ENCODE results near the gene KLF6.

KLF6 gene

DNA sequence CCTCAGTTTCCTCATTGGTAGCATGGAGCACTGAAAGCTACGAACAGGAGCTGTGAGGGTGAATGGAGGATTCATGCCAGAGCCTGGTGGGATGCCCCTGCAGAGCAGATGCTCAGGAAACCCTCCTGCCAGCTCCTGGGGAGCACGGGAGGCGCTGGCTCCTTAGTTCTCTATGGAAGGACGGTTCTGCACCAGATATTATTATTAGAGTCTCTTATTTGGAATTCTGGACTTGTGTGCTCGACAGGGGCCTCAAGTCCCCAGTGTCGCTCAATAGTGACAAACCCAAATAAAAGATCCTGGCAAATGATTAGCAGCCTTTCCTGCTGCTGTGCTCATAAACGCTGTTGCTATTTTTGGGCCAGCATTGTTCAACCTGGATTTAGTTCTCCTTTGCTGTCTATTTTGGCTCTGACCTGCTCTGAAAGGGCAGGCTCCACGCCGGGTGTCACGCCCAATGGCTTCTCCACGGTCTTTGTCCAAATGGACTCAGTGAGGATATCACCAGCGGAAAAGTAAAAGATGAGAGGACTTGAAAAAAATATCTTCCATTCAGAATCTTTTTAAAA lies 23.0 kb upstream of the KLF6 start:
- Histone ChIP-seq H3K27ac (ENCODE audit: extremely low read depth, low read depth, low read length) (no peak overlapping the region), H3K4me1 (ENCODE audit: control insufficient read depth, insufficient read depth, low read length) (peaks cover 9% of the 10 kb centered on the region), H3K36me3 (ENCODE audit: control insufficient read depth in 2 of 2, insufficient read depth in 1 of 2, low read length in 2 of 2) (no peaks in the 10 kb centered on the region), H3K9me3 (ENCODE audit: control insufficient read depth, insufficient read depth, low read depth, low read length) (no peaks in the 10 kb centered on the region), H3K4me3 (ENCODE audit: low read depth, low read length) (no peak overlapping the region)
- CTCF ChIA-PET, result no interaction called here
- POLR2A ChIA-PET, result interaction anchor here (1.1 to 4.2 kb wide), 2 partner anchors 23 to 44 kb away, joined by 3 to 30 read pairs; partner anchors contain the start of gene KLF6
- TF ChIP-seq, protein P1, sequence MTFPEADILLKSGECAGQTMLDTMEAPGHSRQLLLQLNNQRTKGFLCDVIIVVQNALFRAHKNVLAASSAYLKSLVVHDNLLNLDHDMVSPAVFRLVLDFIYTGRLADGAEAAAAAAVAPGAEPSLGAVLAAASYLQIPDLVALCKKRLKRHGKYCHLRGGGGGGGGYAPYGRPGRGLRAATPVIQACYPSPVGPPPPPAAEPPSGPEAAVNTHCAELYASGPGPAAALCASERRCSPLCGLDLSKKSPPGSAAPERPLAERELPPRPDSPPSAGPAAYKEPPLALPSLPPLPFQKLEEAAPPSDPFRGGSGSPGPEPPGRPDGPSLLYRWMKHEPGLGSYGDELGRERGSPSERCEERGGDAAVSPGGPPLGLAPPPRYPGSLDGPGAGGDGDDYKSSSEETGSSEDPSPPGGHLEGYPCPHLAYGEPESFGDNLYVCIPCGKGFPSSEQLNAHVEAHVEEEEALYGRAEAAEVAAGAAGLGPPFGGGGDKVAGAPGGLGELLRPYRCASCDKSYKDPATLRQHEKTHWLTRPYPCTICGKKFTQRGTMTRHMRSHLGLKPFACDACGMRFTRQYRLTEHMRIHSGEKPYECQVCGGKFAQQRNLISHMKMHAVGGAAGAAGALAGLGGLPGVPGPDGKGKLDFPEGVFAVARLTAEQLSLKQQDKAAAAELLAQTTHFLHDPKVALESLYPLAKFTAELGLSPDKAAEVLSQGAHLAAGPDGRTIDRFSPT (tag by site-specific recombination; IDR thresholded peaks at IDR 0.05), result no peak
- TF ChIP-seq GLIS1 (tag by site-specific recombination; IDR thresholded peaks at IDR 0.05), result no peak
- TF ChIP-seq ZNF133 (tag by site-specific recombination; IDR thresholded peaks at IDR 0.05), result no peak
- no peak for TF ChIP-seq ZNF324 (tag by site-specific recombination; IDR thresholded peaks at IDR 0.05)
- no peak for TF ChIP-seq RBAK (tag by site-specific recombination; IDR thresholded peaks at IDR 0.05)

DNA sequence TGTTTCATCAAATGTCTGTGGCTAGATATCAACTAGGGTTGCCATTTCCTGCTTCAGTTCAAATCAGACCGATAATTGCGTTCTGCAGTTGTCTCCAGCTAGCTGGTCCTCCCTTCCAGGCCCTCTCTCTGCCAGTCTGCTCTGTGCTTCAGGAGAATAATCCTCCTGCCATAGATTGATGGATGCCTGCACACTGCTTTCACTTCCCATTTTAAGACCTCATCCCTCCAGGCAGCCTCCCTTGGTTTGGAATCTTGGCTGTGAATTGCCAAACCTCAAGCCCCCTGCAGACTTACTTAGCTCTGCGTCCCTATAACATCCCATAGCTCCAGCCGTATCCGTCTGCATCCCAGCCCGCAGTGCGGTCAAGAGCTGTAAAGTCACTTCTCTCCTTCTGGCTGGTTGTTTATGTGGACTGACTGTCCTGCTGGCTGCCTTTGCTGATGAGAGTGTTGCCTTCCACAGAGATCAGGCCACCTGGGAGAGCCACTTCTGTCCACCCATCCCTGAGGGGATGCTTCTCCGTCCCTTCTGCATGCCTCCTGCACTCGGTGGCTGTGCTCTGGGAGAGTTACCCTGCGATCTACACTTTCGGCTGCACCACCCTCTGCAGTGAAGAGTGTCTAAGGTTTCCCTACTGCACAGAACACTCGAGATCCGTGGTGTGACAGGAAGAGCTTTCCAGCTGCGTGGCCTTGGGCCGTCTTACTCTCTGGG lies 22.4 kb upstream of the KLF6 start:
- Histone ChIP-seq H3K4me1 (ENCODE audit: control insufficient read depth, insufficient read depth, low read length) (peaks cover 9% of the 10 kb centered on the region), H3K4me3 (ENCODE audit: low read depth, low read length) (no peak overlapping the region), H3K27ac (ENCODE audit: extremely low read depth, low read depth, low read length) (no peak overlapping the region), H3K9me3 (ENCODE audit: control insufficient read depth, insufficient read depth, low read depth, low read length) (no peaks in the 10 kb centered on the region), H3K36me3 (ENCODE audit: control insufficient read depth in 2 of 2, insufficient read depth in 1 of 2, low read length in 2 of 2) (no peaks in the 10 kb centered on the region)
- TF ChIP-seq SALL2 (tag by site-specific recombination; IDR thresholded peaks at IDR 0.05; ENCODE audit: borderline replicate concordance) (no peak), ZNF670 (tag by site-specific recombination; IDR thresholded peaks at IDR 0.05; ENCODE audit: low read depth) (no peak), ZNF580 (tag by site-specific recombination; IDR thresholded peaks at IDR 0.05) (no peak), ZNF394 (tag by site-specific recombination; IDR thresholded peaks at IDR 0.05; ENCODE audit: borderline replicate concordance) (no peak), ZBTB49 (tag by site-specific recombination; IDR thresholded peaks at IDR 0.05; ENCODE audit: low read depth) (no peak), KLF7 (tag by site-specific recombination; IDR thresholded peaks at IDR 0.05; ENCODE audit: borderline replicate concordance) (no peak), ZNF16 (tag by site-specific recombination; IDR thresholded peaks at IDR 0.05; ENCODE audit: low read depth) (no peak), PRDM1 (tag by site-specific recombination; IDR thresholded peaks at IDR 0.05) (no peak)
- ChIA-PET CTCF (no interaction called here), POLR2A (interaction anchor here (1.1 to 4.2 kb wide), 2 partner anchors 23 to 45 kb away, joined by 3 to 30 read pairs; partner anchors contain the start of gene KLF6)

DNA sequence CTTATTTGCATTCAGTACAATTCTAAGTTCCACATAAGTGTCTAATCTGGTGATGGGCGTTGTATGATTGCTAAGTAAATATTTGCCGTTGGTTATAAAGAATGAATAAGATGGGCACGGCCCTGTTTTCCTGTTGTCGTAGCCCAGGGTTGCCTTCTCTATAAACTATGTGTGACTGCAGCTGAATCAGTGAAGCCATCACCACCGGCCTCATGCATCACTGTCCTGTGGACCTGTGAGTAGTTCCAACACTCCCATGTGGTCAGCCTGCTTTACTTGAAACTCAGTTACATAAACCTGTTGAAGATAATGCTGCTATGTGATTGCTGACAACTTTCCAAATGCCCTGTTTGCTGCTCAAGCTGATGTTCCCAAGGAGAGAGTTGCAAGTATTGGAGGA lies 21.6 kb upstream of the KLF6 start:
- Histone ChIP-seq H3K4me1 (ENCODE audit: control insufficient read depth, insufficient read depth, low read length) (peaks cover 9% of the 10 kb centered on the region), H3K36me3 (ENCODE audit: control insufficient read depth in 2 of 2, insufficient read depth in 1 of 2, low read length in 2 of 2) (no peaks in the 10 kb centered on the region), H3K4me3 (ENCODE audit: low read depth, low read length) (no peak overlapping the region), H3K27ac (ENCODE audit: extremely low read depth, low read depth, low read length) (no peak overlapping the region), H3K9me3 (ENCODE audit: control insufficient read depth, insufficient read depth, low read depth, low read length) (no peaks in the 10 kb centered on the region)
- POLR2A ChIA-PET, result interaction anchor here (1.1 to 4.2 kb wide), 2 partner anchors 22 to 46 kb away, joined by 3 to 30 read pairs; partner anchors contain the start of gene KLF6
- CTCF ChIA-PET, result no interaction called here
- TF ChIP-seq ZNF768 (tag by site-specific recombination; IDR thresholded peaks at IDR 0.05), result no peak
- no peak for TF ChIP-seq SCRT1 (tag by site-specific recombination; IDR thresholded peaks at IDR 0.05; ENCODE audit: borderline replicate concordance)
- TF ChIP-seq, protein P2, sequence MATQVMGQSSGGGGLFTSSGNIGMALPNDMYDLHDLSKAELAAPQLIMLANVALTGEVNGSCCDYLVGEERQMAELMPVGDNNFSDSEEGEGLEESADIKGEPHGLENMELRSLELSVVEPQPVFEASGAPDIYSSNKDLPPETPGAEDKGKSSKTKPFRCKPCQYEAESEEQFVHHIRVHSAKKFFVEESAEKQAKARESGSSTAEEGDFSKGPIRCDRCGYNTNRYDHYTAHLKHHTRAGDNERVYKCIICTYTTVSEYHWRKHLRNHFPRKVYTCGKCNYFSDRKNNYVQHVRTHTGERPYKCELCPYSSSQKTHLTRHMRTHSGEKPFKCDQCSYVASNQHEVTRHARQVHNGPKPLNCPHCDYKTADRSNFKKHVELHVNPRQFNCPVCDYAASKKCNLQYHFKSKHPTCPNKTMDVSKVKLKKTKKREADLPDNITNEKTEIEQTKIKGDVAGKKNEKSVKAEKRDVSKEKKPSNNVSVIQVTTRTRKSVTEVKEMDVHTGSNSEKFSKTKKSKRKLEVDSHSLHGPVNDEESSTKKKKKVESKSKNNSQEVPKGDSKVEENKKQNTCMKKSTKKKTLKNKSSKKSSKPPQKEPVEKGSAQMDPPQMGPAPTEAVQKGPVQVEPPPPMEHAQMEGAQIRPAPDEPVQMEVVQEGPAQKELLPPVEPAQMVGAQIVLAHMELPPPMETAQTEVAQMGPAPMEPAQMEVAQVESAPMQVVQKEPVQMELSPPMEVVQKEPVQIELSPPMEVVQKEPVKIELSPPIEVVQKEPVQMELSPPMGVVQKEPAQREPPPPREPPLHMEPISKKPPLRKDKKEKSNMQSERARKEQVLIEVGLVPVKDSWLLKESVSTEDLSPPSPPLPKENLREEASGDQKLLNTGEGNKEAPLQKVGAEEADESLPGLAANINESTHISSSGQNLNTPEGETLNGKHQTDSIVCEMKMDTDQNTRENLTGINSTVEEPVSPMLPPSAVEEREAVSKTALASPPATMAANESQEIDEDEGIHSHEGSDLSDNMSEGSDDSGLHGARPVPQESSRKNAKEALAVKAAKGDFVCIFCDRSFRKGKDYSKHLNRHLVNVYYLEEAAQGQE (tag by site-specific recombination; IDR thresholded peaks at IDR 0.05), result no peak
- TF ChIP-seq PRDM1 (tag by site-specific recombination; IDR thresholded peaks at IDR 0.05), result no peak
- no peak for TF ChIP-seq ZNF426 (tag by site-specific recombination; IDR thresholded peaks at IDR 0.05)
- no peak for TF ChIP-seq ZFP3 (tag by site-specific recombination; IDR thresholded peaks at IDR 0.05; ENCODE audit: low read depth)
- no peak for TF ChIP-seq MYNN (tag by site-specific recombination; IDR thresholded peaks at IDR 0.05; ENCODE audit: borderline replicate concordance)
- TF ChIP-seq ZNF174 (tag by site-specific recombination; IDR thresholded peaks at IDR 0.05), result no peak
- no peak for TF ChIP-seq ZNF391 (tag by site-specific recombination; IDR thresholded peaks at IDR 0.05; ENCODE audit: borderline replicate concordance, low read depth)
- no peak for TF ChIP-seq ZNF138 (tag by site-specific recombination; IDR thresholded peaks at IDR 0.05; ENCODE audit: borderline replicate concordance)
